K562 (cell line): ENCODE measurements around the gene PRRT2. TPM values are rescaled to one million over a fixed set of nuclear protein-coding genes. Genes with fewer than 3 reads are reported as not detected.

Experiments
- CTBP1 ChIP-seq: fragments of 450-650 bp; IDR thresholded peaks from 2 replicates; pipeline ENCODE4 v1.6.1; 2016; ENCODE audit warnings: borderline replicate concordance
- GABPB1 ChIP-seq: sonication (generic); formaldehyde crosslinking; IDR thresholded peaks from 2 replicates; pipeline ENCODE4 v1.8.0; 2022; ENCODE audit warnings: mild to moderate bottlenecking, missing genetic modification reagents
- HDAC8 ChIP-seq: fragments of 450-650 bp; IDR thresholded peaks from 2 replicates; pipeline ENCODE4 v1.6.1; 2016; ENCODE audit warnings: mild to moderate bottlenecking, missing genetic modification characterization, moderate library complexity, missing compliant biosample characterization
- KAT2B ChIP-seq: IDR thresholded peaks from one replicate; pipeline ENCODE4 v1.6.1; 2012; ENCODE audit warnings: low read depth, mild to moderate bottlenecking, control low read depth, inconsistent platforms, low read length, moderate library complexity
- KLF1 ChIP-seq: fragments of 450-650 bp; IDR thresholded peaks from 2 replicates; pipeline ENCODE4 v1.6.1; 2016; ENCODE audit warnings: missing genetic modification characterization, missing compliant biosample characterization
- KLF6 ChIP-seq: fragments of 250-450 bp; sonication (Bioruptor Pico); IDR thresholded peaks from 2 replicates; pipeline ENCODE4 v1.4.0; 2020; ENCODE audit warnings: mild to moderate bottlenecking, moderate library complexity, borderline replicate concordance
- MAFG ChIP-seq: fragments of 450-650 bp; conservative IDR thresholded peaks from 2 replicates; pipeline ENCODE4 v1.6.1; 2016; ENCODE audit warnings: missing genetic modification characterization, missing compliant biosample characterization
- MEF2D ChIP-seq: conservative IDR thresholded peaks from 2 replicates; pipeline ENCODE4 v1.6.1; 2016; ENCODE audit warnings: low read depth, missing genetic modification characterization, missing compliant biosample characterization
- NCOA4 ChIP-seq: fragments of 450-650 bp; IDR thresholded peaks from 2 replicates; pipeline ENCODE4 v1.6.1; 2018; ENCODE audit warnings: mild to moderate bottlenecking; ENCODE audit not compliant: partially characterized antibody
- NR3C1 ChIP-seq: sonication (generic); formaldehyde crosslinking; IDR thresholded peaks from 2 replicates; pipeline ENCODE4 v1.8.1; 2022; ENCODE audit warnings: missing genetic modification reagents
- PBX2 ChIP-seq, 2 experiments: IDR thresholded peaks in 1 of 2; conservative IDR thresholded peaks in 1 of 2; 2 replicates each; pipeline ENCODE4 v1.6.1; 2016; ENCODE audit warnings: low read depth in 2 of 2, mild to moderate bottlenecking in 1 of 2, missing compliant biosample characterization in 1 of 2, missing genetic modification characterization in 1 of 2, moderate library complexity in 1 of 2
- POU5F1 ChIP-seq: fragments of 150-350 bp; IDR thresholded peaks from 2 replicates; pipeline ENCODE4 v1.6.1; 2014; ENCODE audit warnings: borderline replicate concordance, low read length, low read depth, mild to moderate bottlenecking; ENCODE audit not compliant: partially characterized antibody
- PPARD ChIP-seq: fragments of 250-450 bp; sonication (Bioruptor Pico); IDR thresholded peaks from 2 replicates; pipeline ENCODE4 v1.8.0; 2022; ENCODE audit warnings: inconsistent platforms, mild to moderate bottlenecking, moderate library complexity
- TAF9B ChIP-seq: fragments of 450-650 bp; IDR thresholded peaks from 2 replicates; pipeline ENCODE4 v1.6.1; 2018; ENCODE audit warnings: mild to moderate bottlenecking; ENCODE audit not compliant: partially characterized antibody
- ZNF232 ChIP-seq: sonication (generic); formaldehyde crosslinking; IDR thresholded peaks from 2 replicates; pipeline ENCODE4 v1.8.0; 2022; ENCODE audit warnings: mild to moderate bottlenecking, missing genetic modification reagents
- ZNF407 ChIP-seq: fragments of 450-650 bp; IDR thresholded peaks from 2 replicates; pipeline ENCODE4 v1.6.1; 2016; ENCODE audit warnings: low read depth
- ZNF696 ChIP-seq: fragments of 250-450 bp; sonication (Bioruptor Pico); conservative IDR thresholded peaks from 2 replicates; pipeline ENCODE4 v1.4.0; 2020; ENCODE audit warnings: mild to moderate bottlenecking, moderate library complexity
- polyA plus RNA-seq, 8 experiments: library from polyadenylated mRNA; depleted of rRNA in 4 of 8; stranded (reverse) in 5 of 8; unstranded in 3 of 8; fragments of >200 nt; fragmentation: Nextera tagmentation in 2 of 8; fragmentation: Illumina TruSeq in 1 of 8; extraction: Ambion mirVana in 2 of 8; extraction: Trizol in 1 of 8; gene quantifications; 2 replicates each; pipeline versions ENCODE4 v1.2.1 to v1.2.3, GENCODE V29; 2011 to 2014; ENCODE audit warnings: inconsistent platforms in 1 of 8, missing spikeins in 1 of 8
- total RNA-seq, 7 experiments: library from RNA; depleted of rRNA in 6 of 7; stranded (reverse); fragments of >200 nt in 6 of 7; fragmentation: Illumina TruSeq in 2 of 7; extraction: Trizol in 2 of 7; gene quantifications; 2 replicates each; pipeline versions ENCODE4 v1.2.1 to v1.2.3, GENCODE V29; 2011 to 2021; ENCODE audit warnings: low replicate concordance in 1 of 7

Gene PRRT2
- total and polyA plus RNA-seq, 9 of the 15 experiments (the other 6 are each of a cell fraction or from before 2014, with no cell fraction given): 0.11 to 1.0 (median 0.42) TPM; not detected in 2

- TF ChIP-seq ZNF407 (no peak), MEF2D (tag) (no peak), ZNF232 (no peak), TAF9B (no peak), NR3C1 (CRISPR knock-in tag) (0 out of 2 replicates have a peak, but pooled peaks have one; percentile 27), KAT2B (no peak), PBX2 (CRISPR knock-in tag; IDR thresholded peaks at IDR 0.05; ENCODE audit: low read depth) (no peak), PBX2 (tag; conservative IDR thresholded peaks at IDR 0.05; ENCODE audit: low read depth) (no peak), GABPB1 (CRISPR knock-in tag) (0 out of 2 replicates have a peak, but pooled peaks have one; percentile 33), MAFG (tag) (no peak), KLF1 (tag) (no peak), PPARD (no peak), CTBP1 (no peak), NCOA4 (no peak), POU5F1 (no peak), ZNF696 (CRISPR knock-in tag) (no peak), KLF6 (CRISPR knock-in tag) (no peak), HDAC8 (tag) (no peak)
Observed at GRCh38 chr16:29809031-29809747, 2.8 kb upstream of the PRRT2 start (continued).
